Effector memory CD4-positive, alpha-beta T cell (primary cell): ENCODE results near the gene USP17L27.
"Not testable (repeated sequence)": the region's sequence is repeated elsewhere in the genome, so short reads cannot be mapped to it uniquely, and the experiment has no call there.

ENCODE experiments used
- DNase-seq, 3 donors: peaks; one replicate each; pipeline ENCODE4 v3.0.0-alpha.2; 2020
- H3K27ac ChIP-seq: 2 replicates; pipeline ENCODE4 v1.7.0; 2013; ENCODE audit warnings: mild to moderate bottlenecking, low read length, moderate library complexity; ENCODE audit not compliant: insufficient read depth, poor library complexity, severe bottlenecking
- H3K27me3 ChIP-seq: replicated peaks from 2 replicates; pipeline ENCODE4 v1.7.0; 2013; ENCODE audit warnings: mild to moderate bottlenecking, low read length; ENCODE audit not compliant: insufficient read depth, control insufficient read depth, poor library complexity, severe bottlenecking
- H3K36me3 ChIP-seq: 2 replicates; pipeline ENCODE4 v1.7.0; 2013; ENCODE audit warnings: mild to moderate bottlenecking, low read length, moderate library complexity; ENCODE audit not compliant: control insufficient read depth, insufficient read depth
- H3K4me1 ChIP-seq: 2 replicates; pipeline ENCODE4 v1.7.0; 2013; ENCODE audit warnings: low read length, mild to moderate bottlenecking; ENCODE audit not compliant: control insufficient read depth, insufficient read depth, poor library complexity, severe bottlenecking
- H3K4me3 ChIP-seq: 2 replicates; pipeline ENCODE4 v1.7.0; 2013; ENCODE audit warnings: low read length, low read depth, mild to moderate bottlenecking; ENCODE audit not compliant: insufficient read depth, poor library complexity, severe bottlenecking
- H3K9me3 ChIP-seq: 2 replicates; pipeline ENCODE4 v1.7.0; 2013; ENCODE audit warnings: mild to moderate bottlenecking, low read length, moderate library complexity; ENCODE audit not compliant: control insufficient read depth
- total RNA-seq, 3 donors: gene quantifications; one replicate each; lab custom pipeline; 2026; lab: John Stamatoyannopoulos, UW

Gene USP17L27
- total RNA-seq: 0 reads per million in 3 donors

GRCh38 chr4:9343848-9344247 is at the start of gene USP17L27:
USP17L27 (plus strand) TSS chr4:9344148; CDS start chr4:9344148, 0 bp downstream.
- not testable (repeated sequence) for H3K4me1 ChIP-seq, H3K9me3 ChIP-seq, H3K36me3 ChIP-seq, DNase-seq, H3K27ac ChIP-seq, H3K4me3 ChIP-seq, H3K27me3 ChIP-seq

- H3K4me3 ChIP-seq, H3K27ac ChIP-seq, H3K27me3 ChIP-seq, H3K4me1 ChIP-seq, H3K9me3 ChIP-seq, H3K36me3 ChIP-seq, DNase-seq: not testable (repeated sequence)
Measured at GRCh38 chr4:9324191-9324590, 19.8 kb upstream of the USP17L27 start.

- H3K27me3 ChIP-seq, H3K4me3 ChIP-seq, DNase-seq, H3K36me3 ChIP-seq, H3K9me3 ChIP-seq, H3K4me1 ChIP-seq, H3K27ac ChIP-seq: not testable (repeated sequence)
Measured at GRCh38 chr4:9324865-9325264, 19.1 kb upstream of the USP17L27 start, which contains the start of gene USP17L24. USP17L24 (plus strand) TSS chr4:9325165; CDS start chr4:9325165, 0 bp downstream.

GRCh38 chr4:9329611-9330010 is 14.3 kb upstream of the USP17L27 start, which contains the start of gene USP17L25:
USP17L25 (plus strand) TSS chr4:9329911; CDS start chr4:9329911, 0 bp downstream.
- H3K27me3 ChIP-seq, H3K9me3 ChIP-seq, H3K4me3 ChIP-seq, DNase-seq, H3K4me1 ChIP-seq, H3K27ac ChIP-seq, H3K36me3 ChIP-seq: not testable (repeated sequence)

GRCh38 chr4:9334358-9334757 is 9.6 kb upstream of the USP17L27 start, which contains the start of gene USP17L26:
USP17L26 (plus strand) TSS chr4:9334658; CDS start chr4:9334658, 0 bp downstream.
- H3K36me3 ChIP-seq, H3K27ac ChIP-seq, H3K4me1 ChIP-seq, H3K27me3 ChIP-seq, H3K9me3 ChIP-seq, DNase-seq, H3K4me3 ChIP-seq: not testable (repeated sequence)

- H3K9me3 ChIP-seq, H3K27me3 ChIP-seq, H3K4me3 ChIP-seq, DNase-seq, H3K27ac ChIP-seq, H3K4me1 ChIP-seq, H3K36me3 ChIP-seq: not testable (repeated sequence)
Measured at GRCh38 chr4:9339103-9339502, 4.8 kb upstream of the USP17L27 start, which contains the start of gene USP17L5. USP17L5 (plus strand) TSS chr4:9339403; CDS start chr4:9339403, 0 bp downstream.

- not testable (repeated sequence) for H3K27ac ChIP-seq, H3K9me3 ChIP-seq, H3K27me3 ChIP-seq, H3K4me1 ChIP-seq, H3K4me3 ChIP-seq, DNase-seq, H3K36me3 ChIP-seq
Measured at GRCh38 chr4:9348593-9348992, 4.6 kb downstream of the USP17L27 start, which contains the start of gene USP17L28. USP17L28 (plus strand) TSS chr4:9348893; CDS start chr4:9348893, 0 bp downstream.

- H3K36me3 ChIP-seq, DNase-seq, H3K27ac ChIP-seq, H3K4me3 ChIP-seq, H3K9me3 ChIP-seq, H3K27me3 ChIP-seq, H3K4me1 ChIP-seq: not testable (repeated sequence)
Measured at GRCh38 chr4:9350866-9351265, 6.9 kb downstream of the USP17L27 start.

- H3K4me1 ChIP-seq, H3K4me3 ChIP-seq, H3K27me3 ChIP-seq, H3K27ac ChIP-seq, H3K36me3 ChIP-seq, DNase-seq, H3K9me3 ChIP-seq: not testable (repeated sequence)
Measured at GRCh38 chr4:9353338-9353737, 9.4 kb downstream of the USP17L27 start, which contains the start of gene USP17L29. USP17L29 (plus strand) TSS chr4:9353638; CDS start chr4:9353638, 0 bp downstream.

GRCh38 chr4:9362829-9363228 is 18.9 kb downstream of the USP17L27 start, which contains the start of gene USP17L30:
USP17L30 (plus strand) TSS chr4:9363129; CDS start chr4:9363129, 0 bp downstream.
- not testable (repeated sequence) for H3K4me3 ChIP-seq, H3K27ac ChIP-seq, H3K4me1 ChIP-seq, DNase-seq, H3K36me3 ChIP-seq, H3K27me3 ChIP-seq, H3K9me3 ChIP-seq
